ENCODE measurements around the gene TMEM201.

TMEM201 gene

GRCh38 chr1:9600861-9601834, 12.4 kb downstream of the TMEM201 start:
- DNase-seq (ENCODE audit: low read depth, low spot score), result no peak

GRCh38 chr1:9601942-9602793, 13.5 kb downstream of the TMEM201 start:
- no peak for DNase-seq (ENCODE audit: low read depth, low spot score)

GRCh38 chr1:9602794-9603167, 14.1 kb downstream of the TMEM201 start:
- DNase-seq (ENCODE audit: low read depth, low spot score), result no peak

- DNase-seq (ENCODE audit: low read depth, low spot score), result no peak
These were observed 14.6 kb downstream of the TMEM201 start for GRCh38 chr1:9603307-9603706.

- DNase-seq (ENCODE audit: low read depth, low spot score), result no peak
These were observed 15.3 kb downstream of the TMEM201 start for GRCh38 chr1:9603766-9604753.

- no peak for DNase-seq (ENCODE audit: low read depth, low spot score)
These were observed 16.1 kb downstream of the TMEM201 start for GRCh38 chr1:9604836-9605235.

GRCh38 chr1:9605946-9606455, 17.3 kb downstream of the TMEM201 start:
- DNase-seq (ENCODE audit: low read depth, low spot score), result no peak

- no peak for DNase-seq (ENCODE audit: low read depth, low spot score)
These were observed 17.7 kb downstream of the TMEM201 start for GRCh38 chr1:9606458-9606857.

- no peak for DNase-seq (ENCODE audit: low read depth, low spot score)
These were observed 18.2 kb downstream of the TMEM201 start for GRCh38 chr1:9606948-9607347.

- DNase-seq (ENCODE audit: low read depth, low spot score), result no peak
These were observed 18.6 kb downstream of the TMEM201 start for GRCh38 chr1:9607352-9607751.

GRCh38 chr1:9609998-9610397, 21.3 kb downstream of the TMEM201 start:
- DNase-seq (ENCODE audit: low read depth, low spot score), result no peak

- DNase-seq (ENCODE audit: low read depth, low spot score), result no peak
These were observed 21.8 kb downstream of the TMEM201 start for GRCh38 chr1:9610548-9610947.

GRCh38 chr1:9611716-9612115, 23.0 kb downstream of the TMEM201 start:
- DNase-seq (ENCODE audit: low read depth, low spot score), result no peak

- no peak for DNase-seq (ENCODE audit: low read depth, low spot score)
These were observed 23.6 kb downstream of the TMEM201 start for GRCh38 chr1:9612162-9612845.

- no peak for DNase-seq (ENCODE audit: low read depth, low spot score)
These were observed 24.3 kb downstream of the TMEM201 start for GRCh38 chr1:9612871-9613624.

- no peak for DNase-seq (ENCODE audit: low read depth, low spot score)
These were observed 25.1 kb downstream of the TMEM201 start for GRCh38 chr1:9613625-9614299.

GRCh38 chr1:9615316-9616063, 26.8 kb downstream of the TMEM201 start:
- no peak for DNase-seq (ENCODE audit: low read depth, low spot score)

- DNase-seq (ENCODE audit: low read depth, low spot score), result no peak
These were observed 30.4 kb downstream of the TMEM201 start for GRCh38 chr1:9618909-9619679.
